Measurements from ENCODE around the gene GP1BA. TPM values are rescaled to one million over a fixed set of nuclear protein-coding genes. Genes with fewer than 3 reads are reported as not detected.

The GP1BA gene
- polyA plus RNA-seq, 1 donor from 2014 or later: not detected

DNA sequence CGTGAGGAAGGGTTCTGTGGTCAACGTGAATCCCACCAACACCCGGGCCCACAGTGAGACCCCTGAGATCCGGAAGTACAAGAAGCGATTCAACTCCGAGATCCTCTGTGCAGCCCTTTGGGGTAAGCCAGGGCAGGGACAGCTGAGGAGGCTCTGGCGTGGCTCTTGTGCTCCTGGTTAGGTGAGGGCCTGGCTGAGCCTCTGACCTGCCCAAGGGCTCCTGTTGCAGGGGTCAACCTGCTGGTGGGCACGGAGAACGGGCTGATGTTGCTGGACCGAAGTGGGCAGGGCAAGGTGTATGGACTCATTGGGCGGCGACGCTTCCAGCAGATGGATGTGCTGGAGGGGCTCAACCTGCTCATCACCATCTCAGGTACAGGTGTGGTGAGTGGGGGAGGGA is 37.0 kb upstream of the GP1BA start:
- Histone ChIP-seq H3K79me2 (replicated peaks; ENCODE audit: insufficient read depth, low read length) (no peaks in the 10 kb centered on the region), H3K9me3 (ENCODE audit: low read length) (no peaks in the 10 kb centered on the region), H3K36me3 (ENCODE audit: insufficient read depth, low read length) (no peaks in the 10 kb centered on the region), H3F3A (ENCODE audit: insufficient read depth, low read length, poor library complexity, severe bottlenecking) (no peaks in the 10 kb centered on the region), H3K27me3 (ENCODE audit: insufficient read depth, low read depth, low read length) (no peaks in the 10 kb centered on the region), H3K4me3 (ENCODE audit: low read length) (no peak overlapping the region), H3K27ac (ENCODE audit: low read length) (no peak overlapping the region), H3K4me2 (ENCODE audit: low read length) (no peak overlapping the region), H4K20me1 (ENCODE audit: insufficient read depth) (no peaks in the 10 kb centered on the region), H2AFZ (ENCODE audit: low read depth, low read length) (no peak overlapping the region), H3K9me2 (ENCODE audit: insufficient read depth, low read length) (no peaks in the 10 kb centered on the region), H3K9ac (ENCODE audit: low read length) (no peak overlapping the region)
- TF ChIP-seq RAD21 (conservative IDR thresholded peaks at IDR 0.05): no peak
- no peak for TF ChIP-seq EP300 (conservative IDR thresholded peaks at IDR 0.05; ENCODE audit: poor library complexity, severe bottlenecking)
- no peak for TF ChIP-seq EZH2 (IDR thresholded peaks at IDR 0.05; ENCODE audit: borderline replicate concordance, insufficient read depth, low read length, poor library complexity, severe bottlenecking)
- TF ChIP-seq, protein P1, sequence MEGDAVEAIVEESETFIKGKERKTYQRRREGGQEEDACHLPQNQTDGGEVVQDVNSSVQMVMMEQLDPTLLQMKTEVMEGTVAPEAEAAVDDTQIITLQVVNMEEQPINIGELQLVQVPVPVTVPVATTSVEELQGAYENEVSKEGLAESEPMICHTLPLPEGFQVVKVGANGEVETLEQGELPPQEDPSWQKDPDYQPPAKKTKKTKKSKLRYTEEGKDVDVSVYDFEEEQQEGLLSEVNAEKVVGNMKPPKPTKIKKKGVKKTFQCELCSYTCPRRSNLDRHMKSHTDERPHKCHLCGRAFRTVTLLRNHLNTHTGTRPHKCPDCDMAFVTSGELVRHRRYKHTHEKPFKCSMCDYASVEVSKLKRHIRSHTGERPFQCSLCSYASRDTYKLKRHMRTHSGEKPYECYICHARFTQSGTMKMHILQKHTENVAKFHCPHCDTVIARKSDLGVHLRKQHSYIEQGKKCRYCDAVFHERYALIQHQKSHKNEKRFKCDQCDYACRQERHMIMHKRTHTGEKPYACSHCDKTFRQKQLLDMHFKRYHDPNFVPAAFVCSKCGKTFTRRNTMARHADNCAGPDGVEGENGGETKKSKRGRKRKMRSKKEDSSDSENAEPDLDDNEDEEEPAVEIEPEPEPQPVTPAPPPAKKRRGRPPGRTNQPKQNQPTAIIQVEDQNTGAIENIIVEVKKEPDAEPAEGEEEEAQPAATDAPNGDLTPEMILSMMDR (IDR thresholded peaks at IDR 0.05; ENCODE audit: poor library complexity, severe bottlenecking): no peak
- TF ChIP-seq SMC3 (conservative IDR thresholded peaks at IDR 0.05; ENCODE audit: poor library complexity): no peak
- TF ChIP-seq POLR2AphosphoS5 (IDR thresholded peaks at IDR 0.05): no peak
- no peak for TF ChIP-seq MXI1 (conservative IDR thresholded peaks at IDR 0.05; ENCODE audit: poor library complexity, severe bottlenecking)
- no peak for TF ChIP-seq TAF1 (IDR thresholded peaks at IDR 0.05; ENCODE audit: low read depth)

DNA sequence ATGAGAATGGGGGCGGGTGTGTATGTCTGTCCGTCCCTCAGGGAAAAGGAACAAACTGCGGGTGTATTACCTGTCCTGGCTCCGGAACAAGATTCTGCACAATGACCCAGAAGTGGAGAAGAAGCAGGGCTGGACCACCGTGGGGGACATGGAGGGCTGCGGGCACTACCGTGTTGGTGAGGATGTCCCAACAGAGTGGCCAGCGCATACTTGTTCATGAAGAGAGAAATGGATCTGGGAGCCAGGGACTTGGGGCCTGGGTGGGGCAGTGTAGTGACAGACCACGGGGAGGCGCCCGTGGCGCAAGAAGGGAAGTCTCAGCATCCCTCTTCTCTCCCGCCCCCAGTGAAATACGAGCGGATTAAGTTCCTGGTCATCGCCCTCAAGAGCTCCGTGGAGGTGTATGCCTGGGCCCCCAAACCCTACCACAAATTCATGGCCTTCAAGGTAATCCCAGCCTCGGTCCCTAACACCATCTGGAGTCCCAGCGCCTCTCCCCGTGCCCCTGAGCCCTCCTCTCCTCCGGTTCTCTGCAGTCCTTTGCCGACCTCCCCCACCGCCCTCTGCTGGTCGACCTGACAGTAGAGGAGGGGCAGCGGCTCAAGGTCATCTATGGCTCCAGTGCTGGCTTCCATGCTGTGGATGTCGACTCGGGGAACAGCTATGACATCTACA is 36.3 kb upstream of the GP1BA start:
- no peaks in the 10 kb centered on the region for H3K36me3 ChIP-seq (ENCODE audit: insufficient read depth, low read length)
- no peaks in the 10 kb centered on the region for H4K20me1 ChIP-seq (ENCODE audit: insufficient read depth)
- H3F3A ChIP-seq (ENCODE audit: insufficient read depth, low read length, poor library complexity, severe bottlenecking): no peaks in the 10 kb centered on the region
- H3K9me3 ChIP-seq (ENCODE audit: low read length): no peaks in the 10 kb centered on the region
- no peak overlapping the region for H3K27ac ChIP-seq (ENCODE audit: low read length)
- H2AFZ ChIP-seq (ENCODE audit: low read depth, low read length): no peak overlapping the region
- no peaks in the 10 kb centered on the region for H3K9me2 ChIP-seq (ENCODE audit: insufficient read depth, low read length)
- TF ChIP-seq MXI1 (conservative IDR thresholded peaks at IDR 0.05; ENCODE audit: poor library complexity, severe bottlenecking) (no peak), POLR2AphosphoS5 (IDR thresholded peaks at IDR 0.05) (no peak), TAF1 (IDR thresholded peaks at IDR 0.05; ENCODE audit: low read depth) (no peak), SMC3 (conservative IDR thresholded peaks at IDR 0.05; ENCODE audit: poor library complexity) (no peak), EP300 (conservative IDR thresholded peaks at IDR 0.05; ENCODE audit: poor library complexity, severe bottlenecking) (no peak), EZH2 (IDR thresholded peaks at IDR 0.05; ENCODE audit: borderline replicate concordance, insufficient read depth, low read length, poor library complexity, severe bottlenecking) (no peak), RAD21 (conservative IDR thresholded peaks at IDR 0.05) (no peak)
- TF ChIP-seq, protein P1 (IDR thresholded peaks at IDR 0.05; ENCODE audit: poor library complexity, severe bottlenecking): no peak
- TF ChIP-seq, protein P2, sequence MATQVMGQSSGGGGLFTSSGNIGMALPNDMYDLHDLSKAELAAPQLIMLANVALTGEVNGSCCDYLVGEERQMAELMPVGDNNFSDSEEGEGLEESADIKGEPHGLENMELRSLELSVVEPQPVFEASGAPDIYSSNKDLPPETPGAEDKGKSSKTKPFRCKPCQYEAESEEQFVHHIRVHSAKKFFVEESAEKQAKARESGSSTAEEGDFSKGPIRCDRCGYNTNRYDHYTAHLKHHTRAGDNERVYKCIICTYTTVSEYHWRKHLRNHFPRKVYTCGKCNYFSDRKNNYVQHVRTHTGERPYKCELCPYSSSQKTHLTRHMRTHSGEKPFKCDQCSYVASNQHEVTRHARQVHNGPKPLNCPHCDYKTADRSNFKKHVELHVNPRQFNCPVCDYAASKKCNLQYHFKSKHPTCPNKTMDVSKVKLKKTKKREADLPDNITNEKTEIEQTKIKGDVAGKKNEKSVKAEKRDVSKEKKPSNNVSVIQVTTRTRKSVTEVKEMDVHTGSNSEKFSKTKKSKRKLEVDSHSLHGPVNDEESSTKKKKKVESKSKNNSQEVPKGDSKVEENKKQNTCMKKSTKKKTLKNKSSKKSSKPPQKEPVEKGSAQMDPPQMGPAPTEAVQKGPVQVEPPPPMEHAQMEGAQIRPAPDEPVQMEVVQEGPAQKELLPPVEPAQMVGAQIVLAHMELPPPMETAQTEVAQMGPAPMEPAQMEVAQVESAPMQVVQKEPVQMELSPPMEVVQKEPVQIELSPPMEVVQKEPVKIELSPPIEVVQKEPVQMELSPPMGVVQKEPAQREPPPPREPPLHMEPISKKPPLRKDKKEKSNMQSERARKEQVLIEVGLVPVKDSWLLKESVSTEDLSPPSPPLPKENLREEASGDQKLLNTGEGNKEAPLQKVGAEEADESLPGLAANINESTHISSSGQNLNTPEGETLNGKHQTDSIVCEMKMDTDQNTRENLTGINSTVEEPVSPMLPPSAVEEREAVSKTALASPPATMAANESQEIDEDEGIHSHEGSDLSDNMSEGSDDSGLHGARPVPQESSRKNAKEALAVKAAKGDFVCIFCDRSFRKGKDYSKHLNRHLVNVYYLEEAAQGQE (IDR thresholded peaks at IDR 0.05; ENCODE audit: borderline replicate concordance): no peak
- no peak overlapping the region for H3K4me2 ChIP-seq (ENCODE audit: low read length)
- no peak overlapping the region for H3K4me3 ChIP-seq (ENCODE audit: low read length)
- no peaks in the 10 kb centered on the region for H3K27me3 ChIP-seq (ENCODE audit: insufficient read depth, low read depth, low read length)
- no peak overlapping the region for H3K9ac ChIP-seq (ENCODE audit: low read length)
- no peaks in the 10 kb centered on the region for H3K79me2 ChIP-seq (replicated peaks; ENCODE audit: insufficient read depth, low read length)
